Aorta (tissue), 5 donors: Measurements from ENCODE around the gene NTPCR. TPM values are rescaled to one million over a fixed set of nuclear protein-coding genes. Genes with fewer than 3 reads are reported as not detected.

Experiments
- ATAC-seq: fragments of 200-7000 bp; cut with Tn5 transposase; one replicate; pipeline ENCODE4 v1.9.1; 2022; ENCODE audit warnings: moderate library complexity; ENCODE audit not compliant: low FRiP score
- DNase-seq, 2 donors: peaks; one replicate each; pipeline ENCODE4 v3.0.0-alpha.2; 2020
- H3K27ac ChIP-seq, 2 donors: one replicate each; pipeline ENCODE4 v1.5.1; 2013; ENCODE audit warnings: low read length in 2 of 2, mild to moderate bottlenecking in 2 of 2, moderate library complexity in 2 of 2, control low read depth in 1 of 2, inconsistent platforms in 1 of 2, low read depth in 1 of 2
- H3K27me3 ChIP-seq, 2 donors: one replicate each; pipeline ENCODE4 v1.6.1; 2013; ENCODE audit warnings: control low read depth in 1 of 2, low read length in 1 of 2, mild to moderate bottlenecking in 1 of 2, moderate library complexity in 1 of 2; ENCODE audit not compliant: insufficient read depth in 2 of 2, control insufficient read depth in 1 of 2
- H3K36me3 ChIP-seq, 2 donors: one replicate each; pipeline ENCODE4 v1.6.1; 2013; ENCODE audit warnings: control low read depth in 1 of 2, low read length in 1 of 2, mild to moderate bottlenecking in 1 of 2; ENCODE audit not compliant: insufficient read depth in 2 of 2, control insufficient read depth in 1 of 2
- H3K4me1 ChIP-seq, 2 donors: one replicate each; pipeline ENCODE4 v1.6.1; 2013; ENCODE audit warnings: low read length in 2 of 2, control low read depth in 1 of 2, mild to moderate bottlenecking in 1 of 2, moderate library complexity in 1 of 2; ENCODE audit not compliant: insufficient read depth in 2 of 2, control insufficient read depth in 1 of 2
- H3K4me3 ChIP-seq, 2 donors: one replicate each; pipeline ENCODE4 v1.5.1; 2013; ENCODE audit warnings: low read length in 2 of 2, control low read depth in 1 of 2, mild to moderate bottlenecking in 1 of 2
- H3K9me3 ChIP-seq: one replicate; pipeline ENCODE4 v1.6.1; 2013; ENCODE audit warnings: mild to moderate bottlenecking, low read length; ENCODE audit not compliant: control insufficient read depth
- WGBS, 2 donors: extraction: QIAGEN DNeasy Blood & Tissue Kit; methylation state at CpG; one replicate each; pipeline ENCODE4 v1.1.7; 2013; 5-methylcytosine and 5-hydroxymethylcytosine counted together
- intact Hi-C, 2 donors: fragments of 100-400 bp; cut with DNase I; formaldehyde crosslinking; loops; one replicate each; pipeline versions ENCODE4 v1.14.2 to v1.15.0; 2022
- polyA plus RNA-seq, 2 donors: library from polyadenylated mRNA; stranded (reverse); fragments of 200-250 nt; gene quantifications; one replicate each; pipeline ENCODE4 v1.2.3, GENCODE V29; 2013
- total RNA-seq, 2 donors: library from RNA; stranded (reverse); fragmentation: NEBNext Ultra II Directional; extraction: Animal tissue kit (Norgen Biotek cat#: 25700); gene quantifications; one replicate each; pipeline ENCODE4 v1.2.1, GENCODE V29; 2021
- donor health status: healthy with polysubstance abuse.
- donor health status: Bipolar disorder and iron deficiency.
- donor health status: DM: no; HTN: no; CAD: no.
- donor health status: DM: no; HTN: no; CAD: no.
- donor health status: DM: yes; HTN: yes; CAD: no.

Gene NTPCR
- total and polyA plus RNA-seq, 4 donors = 21.3 to 62.0 (median 31.3) TPM

DNA sequence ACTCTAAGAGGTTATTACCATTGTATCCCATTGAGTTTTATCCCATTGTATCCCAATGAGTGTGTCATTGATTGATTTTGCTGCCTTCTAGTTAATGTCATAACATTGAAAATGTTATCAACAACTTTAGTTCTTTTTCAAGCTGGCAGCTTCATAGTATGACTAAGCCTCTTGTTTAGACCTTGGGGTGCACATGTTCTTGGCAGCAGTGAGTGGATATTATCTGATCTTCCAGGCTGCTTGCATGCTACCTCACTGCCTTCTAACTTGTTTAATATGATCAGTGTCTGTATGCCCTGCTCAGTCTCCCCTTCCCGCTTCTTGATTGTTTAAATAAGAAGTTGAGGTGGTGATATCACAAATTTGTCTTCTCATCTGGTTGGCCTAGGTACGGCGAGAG lies 24.6 kb downstream of the NTPCR start:
- intact Hi-C loops = no loop called here

DNA sequence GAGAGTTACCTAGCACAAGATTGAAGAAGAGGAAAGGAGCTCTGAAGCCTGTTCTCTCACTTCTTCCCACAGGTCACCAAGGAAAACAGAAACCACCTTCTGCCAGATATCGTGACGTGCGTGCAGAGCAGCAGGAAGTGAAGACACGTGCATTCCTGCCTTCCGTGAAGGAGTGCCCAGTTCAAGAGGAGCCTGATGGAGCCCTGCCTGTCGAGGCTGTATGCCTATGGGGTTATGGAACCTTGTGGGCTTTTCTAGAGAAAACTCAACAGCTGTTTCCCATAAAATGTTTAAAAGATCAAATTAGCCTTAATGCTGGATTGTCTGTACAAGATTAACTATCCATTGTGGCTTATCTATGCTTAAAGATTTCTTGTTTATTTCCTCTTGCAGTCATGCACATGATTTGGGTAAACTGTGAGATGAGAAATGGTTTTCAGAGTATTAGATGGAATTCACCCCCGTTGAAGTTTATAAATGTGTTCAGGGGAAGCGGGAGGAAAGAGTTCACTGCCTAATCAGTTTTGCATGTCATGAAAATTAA lies 27.8 kb downstream of the NTPCR start:
- intact Hi-C loops = no loop called here
- no peak for ATAC-seq

More for the DNA sequence above, 24.6 kb downstream of the NTPCR start:
- no peaks in the 10 kb centered on the region for H3K9me3 ChIP-seq
- H3K4me3 ChIP-seq = no peak overlapping the region
- peaks cover 0 to 9% of the 10 kb centered on the region in 2 donors for H3K36me3 ChIP-seq
- WGBS, 2 donors = 90 to 96% methylated on average over 3 of the region's 3 CpGs
- H3K4me1 ChIP-seq = no peaks in the 10 kb centered on the region
- ATAC-seq (no peak), DNase-seq (no peak)
- no peak overlapping the region for H3K27ac ChIP-seq
- H3K27me3 ChIP-seq = no peaks in the 10 kb centered on the region

DNA sequence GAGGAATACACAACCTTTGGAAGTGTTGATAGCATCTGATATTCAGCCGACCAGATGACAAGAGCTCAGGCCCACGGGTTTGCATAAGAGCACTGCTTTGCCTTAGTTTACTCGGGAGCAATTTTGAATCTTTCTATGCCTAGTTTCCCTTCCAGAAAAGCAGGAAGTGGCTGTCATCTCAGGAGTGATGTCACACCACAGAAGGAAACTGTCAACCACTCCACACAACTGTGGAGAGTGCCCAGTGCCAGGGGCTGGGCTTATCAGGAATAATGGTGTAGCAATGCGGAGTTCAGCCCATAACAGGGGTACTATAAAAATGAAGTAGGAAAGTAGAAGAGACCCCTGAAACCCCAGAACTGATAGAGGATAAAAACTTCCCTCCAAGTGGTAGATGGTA lies 28.4 kb downstream of the NTPCR start:
- peaks cover 0 to 2% of the 10 kb centered on the region in 2 donors for H3K36me3 ChIP-seq
- H3K27ac ChIP-seq = no peak overlapping the region
- ATAC-seq = no peak
- no peaks in the 10 kb centered on the region for H3K27me3 ChIP-seq
- no peaks in the 10 kb centered on the region for H3K4me1 ChIP-seq
- DNase-seq = no peak
- no peaks in the 10 kb centered on the region for H3K9me3 ChIP-seq
- no peak overlapping the region for H3K4me3 ChIP-seq
- intact Hi-C loops = no loop called here
- WGBS, 2 donors = 77 to 84% methylated on average over 4 of the region's 4 CpGs

More for the DNA sequence above, 27.8 kb downstream of the NTPCR start:
- Histone ChIP-seq H3K4me3 (no peak overlapping the region), H3K4me1 (no peaks in the 10 kb centered on the region), H3K27ac (no peak overlapping the region), H3K36me3 (peaks cover 0 to 2% of the 10 kb centered on the region in 2 donors), H3K9me3 (no peaks in the 10 kb centered on the region), H3K27me3 (no peaks in the 10 kb centered on the region)
- DNase-seq = no peak
- 67 to 79% methylated on average over 8 of the region's 8 CpGs for WGBS, 2 donors

DNA sequence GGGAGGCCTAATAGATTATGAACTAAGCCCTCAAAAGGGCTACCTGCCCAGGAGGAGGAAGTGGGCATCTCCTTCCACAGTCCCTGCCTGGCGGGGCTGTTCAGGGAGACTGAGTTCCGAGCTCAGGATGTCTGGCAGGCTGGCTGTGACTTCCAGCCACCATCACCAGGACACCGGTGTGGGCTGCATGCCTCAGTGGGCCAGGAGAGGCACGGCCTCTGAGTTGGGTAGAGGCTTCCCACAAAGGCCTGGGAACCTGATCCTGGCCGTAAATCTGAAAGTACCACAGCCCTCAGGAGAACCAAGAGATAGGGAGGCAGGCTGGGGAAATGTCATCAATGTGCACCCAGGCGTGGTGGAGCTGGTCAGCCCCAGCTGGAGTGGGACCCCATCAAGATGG lies 29.1 kb downstream of the NTPCR start:
- intact Hi-C loops = no loop called here
- 96 to 97% methylated on average over 6 of the region's 6 CpGs for WGBS, 2 donors
- H3K4me1 ChIP-seq = no peaks in the 10 kb centered on the region
- H3K36me3 ChIP-seq = peaks cover 0 to 2% of the 10 kb centered on the region in 2 donors
- no peak overlapping the region for H3K27ac ChIP-seq
- ATAC-seq (no peak), DNase-seq (no peak)
- H3K4me3 ChIP-seq = no peak overlapping the region
- H3K9me3 ChIP-seq = no peaks in the 10 kb centered on the region
- no peaks in the 10 kb centered on the region for H3K27me3 ChIP-seq

DNA sequence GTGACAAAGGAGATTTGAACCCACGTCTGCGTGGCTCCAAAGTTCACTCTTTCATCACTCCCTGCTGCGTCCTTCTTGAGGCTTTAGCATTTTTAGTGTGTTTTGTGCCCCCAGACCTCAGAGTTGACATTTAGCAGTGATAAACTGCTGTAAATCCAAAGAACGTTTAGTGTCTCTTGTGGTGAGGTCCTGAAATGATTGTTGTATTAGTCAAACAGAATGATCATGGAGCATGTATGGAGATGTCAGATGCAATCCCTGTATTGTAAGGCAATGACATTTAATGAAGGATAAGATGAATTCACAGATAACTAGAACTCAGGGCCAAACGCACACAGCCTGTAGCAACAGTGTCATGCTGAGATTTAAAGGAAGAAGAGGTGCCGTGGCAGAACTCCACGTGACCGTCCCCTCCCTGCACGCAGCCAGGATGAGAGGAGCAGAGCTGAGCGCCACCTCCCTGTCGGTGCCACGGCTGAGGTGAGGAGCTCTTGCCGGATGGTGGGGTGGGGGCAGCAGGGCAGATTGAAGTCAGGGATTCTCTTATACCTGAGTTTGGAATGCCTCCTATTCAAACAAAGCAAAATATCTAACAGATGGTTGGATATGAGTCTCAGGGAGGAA lies 30.1 kb downstream of the NTPCR start:
- 80 to 84% methylated on average over 13 of the region's 13 CpGs for WGBS, 2 donors
- H3K9me3 ChIP-seq = no peaks in the 10 kb centered on the region
- peaks cover 0 to 2% of the 10 kb centered on the region in 2 donors for H3K36me3 ChIP-seq
- H3K4me3 ChIP-seq = no peak overlapping the region
- ATAC-seq (no peak), DNase-seq (no peak)
- intact Hi-C loops = no loop called here
- H3K27me3 ChIP-seq = no peaks in the 10 kb centered on the region
- H3K27ac ChIP-seq = no peak overlapping the region
- H3K4me1 ChIP-seq = no peaks in the 10 kb centered on the region

DNA sequence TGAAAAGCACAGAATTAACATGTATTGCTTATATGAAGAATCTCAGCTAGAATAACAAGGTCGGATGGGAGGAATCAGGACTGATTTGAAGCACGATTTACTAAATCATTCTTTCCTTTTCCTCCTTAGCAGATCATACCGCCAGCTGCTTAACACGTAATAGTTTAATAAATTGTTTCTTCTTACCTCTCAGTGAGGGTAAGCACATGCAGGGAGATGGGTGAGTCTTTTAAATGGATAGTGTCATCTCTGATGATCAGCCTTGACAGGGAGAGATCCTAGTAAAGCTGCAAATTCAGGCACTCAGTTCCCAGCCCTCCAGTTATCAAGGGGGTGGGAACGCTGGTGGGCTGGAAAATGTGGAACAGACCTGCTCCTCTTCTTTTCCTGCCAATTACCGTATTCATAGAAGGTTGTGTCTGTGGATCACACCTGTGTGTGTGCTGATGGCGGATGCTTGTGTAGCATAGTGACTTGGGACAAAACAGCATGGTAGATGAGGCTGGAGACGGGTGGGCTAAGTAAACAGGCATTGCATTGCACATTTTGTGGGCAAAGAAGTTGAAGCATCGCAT lies 30.7 kb downstream of the NTPCR start:
- DNase-seq = no peak
- WGBS, 2 donors = 91% methylated on average over 9 of the region's 9 CpGs
- intact Hi-C loops = no loop called here
- ATAC-seq = no peak
- H3K27ac ChIP-seq = no peak overlapping the region
- H3K4me1 ChIP-seq = no peaks in the 10 kb centered on the region
- no peaks in the 10 kb centered on the region for H3K27me3 ChIP-seq
- peaks cover 0 to 2% of the 10 kb centered on the region in 2 donors for H3K36me3 ChIP-seq
- H3K4me3 ChIP-seq = no peak overlapping the region
- H3K9me3 ChIP-seq = no peaks in the 10 kb centered on the region

DNA sequence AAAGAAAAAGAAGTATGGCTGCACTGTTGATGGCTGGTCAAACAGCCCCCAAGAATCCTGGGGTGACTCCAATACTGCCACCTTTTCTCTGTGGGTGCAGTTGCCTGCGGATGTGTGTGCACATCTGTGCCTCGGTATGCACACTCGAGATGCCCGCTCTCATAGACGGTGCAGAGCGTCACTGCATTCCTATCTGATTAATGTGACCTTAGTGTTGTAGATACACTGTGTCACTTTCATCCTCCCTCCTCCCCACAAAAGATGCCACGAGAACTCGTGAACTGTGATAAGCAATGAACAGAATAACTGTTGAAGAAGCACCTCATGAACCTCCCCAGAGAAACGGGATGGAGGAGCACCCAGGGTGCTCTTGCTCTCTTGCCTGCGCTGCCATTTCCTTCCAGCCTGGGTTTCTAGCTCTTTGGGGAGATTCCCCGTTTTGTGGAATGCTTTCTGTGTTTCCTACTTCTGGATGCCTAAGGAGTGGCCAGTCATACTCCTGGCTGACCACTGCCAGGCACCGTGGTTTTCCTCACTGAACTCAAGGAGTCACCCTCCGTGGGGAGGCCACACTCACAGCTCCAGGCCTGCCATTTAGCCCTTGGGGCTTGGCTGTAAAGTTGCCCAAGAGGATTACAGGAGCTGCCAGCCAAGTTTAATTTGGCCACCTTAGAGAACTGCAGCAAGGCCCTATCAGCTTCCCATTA lies 32.0 kb downstream of the NTPCR start:
- Histone ChIP-seq H3K4me3 (no peak overlapping the region), H3K9me3 (no peaks in the 10 kb centered on the region), H3K4me1 (no peaks in the 10 kb centered on the region), H3K27me3 (no peaks in the 10 kb centered on the region), H3K36me3 (peaks cover 0 to 2% of the 10 kb centered on the region in 2 donors), H3K27ac (no peak overlapping the region)
- DNase-seq = no peak
- 62% methylated on average over 13 of the region's 13 CpGs for WGBS, 2 donors
- no peak for ATAC-seq
- intact Hi-C loops = no loop called here

DNA sequence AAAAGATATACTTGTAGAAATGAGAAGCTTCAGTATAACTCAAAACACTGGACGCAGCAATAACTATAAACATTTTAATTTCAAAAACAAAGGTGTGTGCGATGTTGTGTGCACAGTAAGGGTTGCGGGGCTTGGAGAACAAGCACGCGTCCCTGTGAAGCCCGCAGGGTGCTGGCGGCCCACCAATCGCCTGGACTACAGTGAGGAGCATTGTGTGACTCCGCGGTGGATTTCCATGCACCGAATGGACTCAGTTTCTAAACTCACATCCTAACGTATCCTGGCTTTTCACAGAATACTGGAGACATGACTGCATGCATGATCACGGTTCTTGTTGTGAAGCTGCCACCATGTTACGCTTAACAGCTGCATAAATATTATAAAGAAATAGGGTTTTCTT lies 33.0 kb downstream of the NTPCR start:
- no peak for DNase-seq
- intact Hi-C loops = no loop called here

More for the DNA sequence above, 33.0 kb downstream of the NTPCR start:
- no peak for ATAC-seq
- no peaks in the 10 kb centered on the region for H3K4me1 ChIP-seq
- H3K36me3 ChIP-seq = no peaks in the 10 kb centered on the region
- WGBS, 2 donors = 95 to 98% methylated on average over 14 of the region's 14 CpGs
- H3K4me3 ChIP-seq = no peak overlapping the region
- H3K9me3 ChIP-seq = no peaks in the 10 kb centered on the region
- H3K27ac ChIP-seq = no peak overlapping the region
- no peaks in the 10 kb centered on the region for H3K27me3 ChIP-seq
